T-helper 2 cell treated with Interferon-gamma antibody and Interleukin-4, amounts not matched to agents 5 μg/mL and 100 μg/mL, for 36 hours (primary cell): ENCODE data around the gene UBE2H.

Experiments used
- DNase-seq: peaks from one replicate; pipeline ENCODE4 v3.0.0; 2021; ENCODE audit warnings: low spot score
- H3K27ac Mint-ChIP-seq: one replicate; pipeline ENCODE4 v1.8.0; 2021; ENCODE audit warnings: mild to moderate bottlenecking, mixed read lengths
- H3K27me3 Mint-ChIP-seq: one replicate; pipeline ENCODE4 v1.8.0; 2021; ENCODE audit warnings: low read depth, mixed read lengths
- H3K36me3 Mint-ChIP-seq: one replicate; pipeline ENCODE4 v1.8.0; 2021; ENCODE audit warnings: low read depth, mixed read lengths
- H3K4me1 Mint-ChIP-seq: one replicate; pipeline ENCODE4 v1.8.0; 2021; ENCODE audit warnings: low read depth, mixed read lengths
- H3K4me3 Mint-ChIP-seq: one replicate; pipeline ENCODE4 v1.8.0; 2022; ENCODE audit warnings: mild to moderate bottlenecking, moderate library complexity, mixed read lengths
- H3K9me3 Mint-ChIP-seq: one replicate; pipeline ENCODE4 v1.8.0; 2021; ENCODE audit warnings: mixed read lengths

UBE2H gene

DNA sequence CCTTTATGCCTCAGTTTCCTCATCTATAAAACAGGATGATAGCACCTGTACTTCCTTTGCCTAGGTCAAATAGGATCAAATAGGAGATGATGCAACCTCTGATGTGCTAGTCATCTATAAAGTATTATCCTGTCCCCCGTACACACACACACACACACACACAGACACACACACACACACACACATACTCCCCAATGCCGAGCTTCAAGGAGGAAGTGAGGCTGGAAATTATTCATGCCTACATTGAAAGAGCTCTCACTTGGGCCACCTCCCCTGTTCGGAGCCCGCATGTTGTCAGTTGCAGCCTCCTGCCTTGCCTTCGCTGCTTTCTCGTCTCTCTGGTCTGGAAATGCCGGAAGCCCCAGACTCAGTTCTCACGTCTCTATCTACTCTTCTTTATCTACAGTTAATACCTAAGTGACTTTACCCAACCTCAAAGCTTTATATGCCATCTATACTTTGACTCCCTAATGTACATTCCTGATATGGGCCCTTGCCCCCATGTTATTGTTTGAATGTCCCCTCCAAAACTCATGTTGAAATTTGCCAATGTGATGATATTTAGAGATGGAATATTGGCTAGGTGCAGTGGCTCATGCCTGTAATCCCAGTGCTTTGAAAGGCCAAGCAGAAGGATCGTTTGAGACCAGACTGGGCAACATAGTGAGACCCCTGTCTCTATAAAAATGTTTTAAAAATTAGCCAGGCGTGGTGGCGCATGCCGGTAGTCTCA is 6.9 kb upstream of the UBE2H start:
- Mint-ChIP-seq H3K27me3 (peaks cover 5% of the 10 kb centered on the region), H3K4me3 (no peak overlapping the region), H3K4me1 (no peaks in the 10 kb centered on the region), H3K9me3 (no peaks in the 10 kb centered on the region), H3K27ac (no peak overlapping the region), H3K36me3 (no peaks in the 10 kb centered on the region)
- DNase-seq, result no peak

DNA sequence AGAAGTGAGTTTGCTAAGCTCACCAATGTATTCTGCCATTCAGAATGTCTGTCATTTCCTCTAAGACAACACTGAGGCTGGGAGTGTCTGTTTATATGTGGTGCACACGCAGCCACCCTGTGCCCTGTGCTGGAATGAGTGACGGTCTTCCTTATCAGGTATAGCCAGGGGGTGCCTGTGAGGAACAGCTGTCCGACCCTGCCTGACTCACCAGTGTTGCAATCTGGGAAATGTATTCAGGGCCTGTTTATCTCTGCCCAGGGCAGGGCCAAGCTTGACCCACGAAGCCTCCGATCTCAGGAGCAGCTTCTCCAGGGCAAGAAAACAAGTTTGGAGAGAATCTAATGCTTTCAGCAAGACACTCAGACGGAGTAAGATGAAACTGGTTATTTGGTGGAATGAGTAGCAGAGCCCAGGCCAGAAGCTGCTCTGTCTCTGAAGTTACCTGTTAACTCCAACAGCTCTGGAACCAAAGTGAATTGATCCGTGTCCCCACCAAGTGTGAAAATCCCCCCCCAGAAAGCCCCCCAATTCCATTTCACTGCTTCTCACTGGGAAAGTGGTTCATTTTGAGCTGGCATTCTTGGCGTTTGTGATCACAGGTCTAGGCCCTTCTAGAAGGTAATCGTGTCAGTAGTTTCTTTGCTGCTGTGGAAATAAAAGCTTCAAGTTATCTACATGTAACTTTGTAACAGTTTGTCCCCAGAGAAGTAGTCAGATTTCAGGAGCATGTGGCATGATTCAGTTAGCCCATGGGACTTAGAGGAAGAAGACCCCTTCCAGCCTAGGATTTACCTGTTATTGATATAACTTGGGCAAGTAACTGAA is 6.1 kb upstream of the UBE2H start:
- no peak overlapping the region for H3K27ac Mint-ChIP-seq
- H3K36me3 Mint-ChIP-seq, result no peaks in the 10 kb centered on the region
- no peak for DNase-seq
- H3K4me3 Mint-ChIP-seq, result no peak overlapping the region
- H3K4me1 Mint-ChIP-seq, result no peaks in the 10 kb centered on the region
- H3K27me3 Mint-ChIP-seq, result peaks cover 5% of the 10 kb centered on the region
- no peaks in the 10 kb centered on the region for H3K9me3 Mint-ChIP-seq

DNA sequence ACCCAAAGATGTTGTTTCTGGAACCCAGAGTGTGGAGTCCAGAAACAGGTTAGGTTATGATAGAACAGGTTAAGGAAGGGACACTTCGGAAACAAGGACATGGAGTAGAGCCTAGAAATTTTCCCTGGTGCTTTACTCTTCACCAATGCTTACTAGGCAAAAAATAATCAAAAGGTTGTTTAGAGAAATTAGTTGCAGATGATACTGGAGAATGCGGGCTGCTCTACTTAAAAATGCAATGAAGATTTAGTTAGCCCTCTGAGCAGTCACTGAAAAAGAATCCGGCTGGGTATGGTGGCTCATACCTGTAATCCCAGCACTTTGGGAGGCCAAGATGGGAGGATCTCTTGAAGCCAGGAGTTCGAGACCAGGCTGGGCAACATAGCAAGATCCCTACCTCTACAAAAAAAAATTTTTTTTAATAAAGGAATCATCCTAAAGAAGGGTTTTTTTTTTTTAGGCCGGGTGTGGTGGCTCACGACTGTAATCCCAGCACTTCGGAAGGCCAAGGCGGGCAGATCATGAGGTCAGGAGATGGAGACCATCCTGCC is 3.3 kb upstream of the UBE2H start:
- H3K36me3 Mint-ChIP-seq, result peaks cover 2% of the 10 kb centered on the region
- H3K27ac Mint-ChIP-seq, result no peak overlapping the region
- H3K4me1 Mint-ChIP-seq, result peaks cover 11% of the 10 kb centered on the region
- no peak overlapping the region for H3K4me3 Mint-ChIP-seq
- H3K9me3 Mint-ChIP-seq, result no peaks in the 10 kb centered on the region
- no peak for DNase-seq
- peaks cover 5% of the 10 kb centered on the region for H3K27me3 Mint-ChIP-seq

DNA sequence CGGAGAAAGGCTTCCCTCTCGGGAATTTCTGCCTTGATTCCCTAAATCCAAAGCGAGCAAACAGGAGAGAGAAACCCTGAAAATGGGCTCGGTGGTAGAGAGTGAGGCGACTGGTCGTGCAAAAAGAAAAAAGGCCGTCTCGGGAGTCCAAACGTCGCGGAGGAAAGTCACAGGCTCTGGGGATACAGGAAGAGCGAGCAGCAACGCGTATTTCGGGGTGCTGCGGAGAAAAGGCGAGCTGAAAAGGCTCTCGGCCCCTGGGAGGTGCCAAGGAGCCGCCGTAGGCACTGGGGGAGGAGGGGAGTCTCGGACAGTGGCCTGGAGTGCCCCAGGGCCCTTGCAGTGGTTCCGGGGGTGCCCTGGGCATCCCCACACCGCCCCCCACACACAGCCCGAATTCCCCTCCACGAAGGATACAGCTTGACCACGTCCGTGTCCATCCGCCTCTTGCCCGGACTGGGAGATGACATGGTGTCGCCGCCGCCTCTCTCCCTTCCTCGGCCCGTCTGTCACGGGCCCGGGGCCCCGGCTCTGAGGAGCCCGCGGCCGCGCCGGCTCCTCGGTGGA is 591 bp downstream of the UBE2H start:
- Mint-ChIP-seq H3K36me3 (peaks cover 2% of the 10 kb centered on the region), H3K27ac (no peak overlapping the region), H3K4me1 (peaks cover 11% of the 10 kb centered on the region), H3K27me3 (no peaks in the 10 kb centered on the region), H3K9me3 (no peaks in the 10 kb centered on the region), H3K4me3 (no peak overlapping the region)
- no peak for DNase-seq

DNA sequence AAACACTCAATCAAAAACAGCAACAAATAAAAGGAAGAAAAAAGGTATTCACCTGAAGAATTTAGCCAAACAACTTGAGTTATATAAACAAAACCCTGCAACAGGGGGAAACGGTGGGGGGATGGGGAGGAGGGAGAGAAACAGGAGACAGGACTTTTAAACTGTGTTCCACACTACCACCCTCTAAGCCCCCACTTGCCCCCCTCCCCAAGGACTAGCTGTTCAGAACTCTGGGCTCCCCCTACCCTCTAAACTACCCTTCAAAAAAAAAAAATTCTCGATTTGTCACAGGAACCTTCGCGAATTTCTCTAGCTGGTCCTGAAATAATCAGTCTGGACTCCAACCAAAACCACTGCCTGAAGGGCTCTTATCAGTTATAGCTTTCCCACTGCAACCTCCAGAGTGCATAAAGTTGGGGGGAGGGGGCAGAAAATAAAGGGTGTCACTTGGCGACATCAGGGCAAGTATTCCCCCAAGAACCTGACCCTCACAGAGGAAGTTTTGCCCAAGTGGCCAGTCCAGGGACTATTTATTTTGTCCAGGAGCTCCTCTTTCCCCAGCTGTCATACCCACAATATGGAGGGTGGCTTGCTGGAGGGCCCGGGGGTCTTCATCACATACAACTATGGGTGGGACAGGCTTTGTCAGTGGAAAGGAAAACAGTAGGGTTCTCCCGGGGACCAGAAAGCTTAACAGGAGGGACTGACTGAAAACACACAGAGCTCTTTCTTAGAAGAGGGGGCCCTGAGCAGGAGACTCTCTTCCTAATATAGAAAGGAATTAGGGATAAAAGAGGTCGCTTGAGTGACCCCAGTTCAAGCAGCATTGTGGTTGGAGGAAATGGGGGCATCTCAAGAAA is 1.3 kb downstream of the UBE2H start:
- DNase-seq, result no peak
- Mint-ChIP-seq H3K27ac (no peak overlapping the region), H3K4me1 (peaks cover 15% of the 10 kb centered on the region), H3K27me3 (no peaks in the 10 kb centered on the region), H3K9me3 (no peaks in the 10 kb centered on the region), H3K36me3 (peaks cover 2% of the 10 kb centered on the region), H3K4me3 (no peak overlapping the region)

DNA sequence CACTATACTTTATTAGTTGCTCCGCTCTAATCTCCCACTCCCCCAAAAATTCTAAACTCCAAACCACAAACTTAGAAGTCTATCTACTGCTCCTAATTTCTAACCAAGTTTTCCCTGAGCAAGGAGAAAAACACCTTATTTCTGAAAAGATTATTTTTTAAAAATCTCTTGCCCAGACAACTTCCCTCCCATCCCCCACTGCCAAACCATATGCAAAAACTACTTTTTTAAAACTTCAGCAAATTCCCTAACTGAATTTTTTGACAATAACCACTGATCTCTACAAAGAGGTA is 1.9 kb downstream of the UBE2H start:
- Mint-ChIP-seq H3K4me3 (no peak overlapping the region), H3K9me3 (no peaks in the 10 kb centered on the region), H3K27me3 (no peaks in the 10 kb centered on the region), H3K36me3 (peaks cover 2% of the 10 kb centered on the region), H3K4me1 (peaks cover 15% of the 10 kb centered on the region), H3K27ac (no peak overlapping the region)
- DNase-seq, result no peak

DNA sequence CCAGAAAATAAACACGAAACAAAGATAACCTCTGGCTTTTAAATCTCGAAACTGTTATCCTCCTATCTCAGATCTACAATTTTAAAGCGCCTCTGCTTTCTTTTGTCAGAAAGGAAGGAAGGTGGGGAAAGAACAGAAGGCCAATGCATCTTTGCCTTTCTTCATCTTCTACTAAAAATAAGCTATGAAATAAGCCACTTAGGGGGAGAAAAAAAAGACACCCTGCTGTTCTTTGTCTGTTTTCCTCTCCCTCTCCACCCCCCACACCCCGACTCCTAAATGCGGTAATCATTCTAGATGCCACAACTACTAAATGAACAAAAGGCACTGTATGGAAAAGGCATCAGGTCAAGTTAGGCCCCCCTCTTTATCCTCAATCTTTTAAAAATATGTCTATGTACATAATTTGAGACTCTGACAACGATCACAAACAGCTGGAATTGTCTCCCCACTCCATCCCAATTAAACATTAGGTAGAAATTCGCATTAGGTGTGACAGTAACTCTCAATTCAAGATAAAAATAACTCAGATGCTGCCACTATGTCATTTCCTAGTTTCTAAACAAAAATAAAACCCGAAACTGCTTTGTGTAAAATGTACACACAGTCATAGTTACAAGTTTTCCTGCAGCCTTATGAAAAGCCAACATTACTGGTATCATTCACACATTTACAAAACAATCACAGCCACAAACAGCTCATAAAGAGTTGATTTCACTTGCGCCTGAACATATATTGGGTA is 2.4 kb downstream of the UBE2H start:
- no peak overlapping the region for H3K27ac Mint-ChIP-seq
- no peaks in the 10 kb centered on the region for H3K27me3 Mint-ChIP-seq
- no peak for DNase-seq
- H3K4me1 Mint-ChIP-seq, result peaks cover 15% of the 10 kb centered on the region
- H3K4me3 Mint-ChIP-seq, result no peak overlapping the region
- peaks cover 2% of the 10 kb centered on the region for H3K36me3 Mint-ChIP-seq
- no peaks in the 10 kb centered on the region for H3K9me3 Mint-ChIP-seq

DNA sequence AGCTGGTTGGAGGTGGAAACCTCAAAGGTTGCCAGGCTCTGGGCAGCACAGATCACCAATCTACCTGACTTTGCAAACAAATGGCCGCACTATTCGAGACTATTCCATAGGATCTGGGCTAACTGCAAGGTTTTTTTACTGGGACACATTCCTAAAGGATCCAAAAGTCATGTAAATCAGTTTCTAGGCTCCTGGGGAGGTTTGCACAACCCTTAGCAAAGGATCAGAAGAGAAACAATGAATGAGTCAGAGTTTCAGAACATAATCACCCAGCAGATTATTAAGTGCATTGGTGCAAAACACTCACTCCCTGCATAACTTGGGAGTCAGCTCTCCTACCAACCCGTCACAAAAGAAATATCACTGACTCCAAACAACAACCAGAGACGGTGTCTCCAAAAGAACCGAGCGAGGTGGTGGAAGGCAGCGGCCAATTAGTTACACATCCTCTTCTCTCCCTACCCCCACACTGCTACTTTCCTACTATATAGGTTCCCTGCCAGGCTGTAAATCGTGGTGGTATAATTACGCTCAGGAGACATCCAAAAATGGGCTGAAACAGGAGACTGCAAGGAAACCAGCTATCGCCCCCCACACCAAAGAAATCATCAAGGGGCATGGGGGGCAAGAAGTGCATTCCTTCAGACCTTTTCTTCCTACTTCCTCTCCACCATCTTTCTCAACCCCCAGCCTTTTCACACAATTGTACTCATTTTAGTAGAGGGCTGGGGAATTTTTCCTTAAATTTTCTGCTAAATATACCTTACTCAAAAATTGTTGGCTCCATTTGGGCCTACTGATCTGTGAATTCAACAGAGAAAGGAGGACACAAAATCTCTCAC is 3.2 kb downstream of the UBE2H start:
- Mint-ChIP-seq H3K9me3 (no peaks in the 10 kb centered on the region), H3K27me3 (no peaks in the 10 kb centered on the region), H3K36me3 (peaks cover 2% of the 10 kb centered on the region), H3K4me1 (peaks cover 15% of the 10 kb centered on the region), H3K27ac (no peak overlapping the region), H3K4me3 (no peak overlapping the region)
- DNase-seq, result peak; percentile 34

DNA sequence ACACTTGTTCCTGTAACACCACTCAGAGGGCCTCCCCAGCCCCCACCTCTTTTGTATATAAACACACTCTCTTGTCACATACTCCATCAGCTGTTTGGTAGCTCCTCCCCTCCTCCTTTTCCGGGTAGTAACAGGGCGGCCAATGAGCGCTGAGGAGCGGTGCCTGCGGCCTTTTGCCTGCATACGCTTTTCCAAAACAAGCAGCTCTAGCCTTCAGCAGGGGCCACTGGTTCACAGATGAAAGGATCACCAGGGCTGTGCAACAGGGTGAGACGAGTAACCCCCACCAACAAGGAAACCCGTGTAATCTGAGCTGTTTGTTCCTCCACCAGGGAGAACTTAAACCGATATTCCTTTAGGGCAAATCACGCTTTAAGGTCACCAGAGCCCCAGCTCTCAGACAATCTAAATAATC is 3.9 kb downstream of the UBE2H start:
- Mint-ChIP-seq H3K4me3 (no peak overlapping the region), H3K4me1 (peaks cover 15% of the 10 kb centered on the region), H3K27me3 (no peaks in the 10 kb centered on the region), H3K36me3 (peaks cover 2% of the 10 kb centered on the region), H3K27ac (no peak overlapping the region), H3K9me3 (no peaks in the 10 kb centered on the region)
- peak; percentile 85 for DNase-seq

DNA sequence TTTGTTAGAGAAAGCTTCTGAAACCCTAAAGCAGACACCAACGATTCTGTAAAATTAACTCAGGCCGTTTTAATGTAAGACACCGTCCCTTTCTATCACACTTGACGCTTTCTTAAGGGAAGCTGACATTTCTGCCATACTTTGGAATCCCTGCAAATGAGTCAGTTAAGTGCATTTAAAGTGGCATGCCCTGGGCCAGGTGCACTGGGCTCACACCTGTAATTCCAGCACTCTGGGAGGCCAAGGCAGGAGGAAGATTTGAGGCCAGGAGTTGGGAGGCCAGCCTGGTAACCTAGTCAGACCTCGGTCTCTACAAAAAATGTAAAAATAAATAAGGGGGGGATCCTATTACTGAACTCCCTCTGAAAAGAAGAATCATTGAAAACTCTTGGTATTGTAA is 4.4 kb downstream of the UBE2H start:
- Mint-ChIP-seq H3K27ac (no peak overlapping the region), H3K9me3 (no peaks in the 10 kb centered on the region), H3K36me3 (peaks cover 4% of the 10 kb centered on the region), H3K27me3 (no peaks in the 10 kb centered on the region), H3K4me3 (no peak overlapping the region), H3K4me1 (peaks cover 15% of the 10 kb centered on the region)
- DNase-seq, result no peak

DNA sequence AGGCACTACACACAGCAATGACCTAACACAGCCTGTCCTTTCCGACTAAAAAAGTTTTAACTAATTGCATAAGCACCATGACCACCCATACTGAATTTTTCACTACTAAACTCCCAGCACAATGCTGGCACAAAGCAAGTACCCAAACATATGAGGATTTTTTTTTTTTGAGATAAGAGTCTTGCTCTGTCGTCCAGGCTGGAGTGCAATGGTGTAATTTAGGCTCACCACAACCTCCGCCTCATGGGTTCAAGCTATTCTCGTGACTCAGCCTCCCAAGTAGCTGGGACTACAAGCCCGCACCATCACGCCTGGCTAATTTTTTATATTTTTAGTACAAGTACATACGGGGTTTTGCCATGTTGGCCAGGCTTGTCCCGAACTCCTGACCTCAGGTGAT is 5.1 kb downstream of the UBE2H start:
- Mint-ChIP-seq H3K36me3 (peaks cover 4% of the 10 kb centered on the region), H3K4me1 (peaks cover 11% of the 10 kb centered on the region), H3K27ac (peak overlapping the region; percentile 31)

DNA sequence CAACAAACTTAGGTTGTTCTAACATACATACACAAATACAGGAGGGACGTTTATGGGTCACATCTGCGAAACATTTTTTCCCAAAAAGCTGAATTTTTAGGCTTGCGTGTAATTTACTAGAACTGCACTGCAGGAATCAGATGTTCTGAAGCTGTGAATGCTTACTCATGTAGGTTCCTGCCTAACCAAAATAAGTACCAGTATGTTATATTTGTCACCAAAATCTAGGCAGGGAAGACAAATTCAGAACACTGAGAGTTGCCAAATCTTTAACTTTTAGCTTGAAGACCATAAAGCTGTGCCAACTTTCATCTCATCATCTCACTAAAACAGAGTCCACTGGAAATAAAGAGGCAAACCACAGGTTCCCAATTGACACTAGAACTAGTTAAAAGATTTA is 5.7 kb downstream of the UBE2H start:
- Mint-ChIP-seq H3K27ac (no peak overlapping the region), H3K4me1 (peaks cover 10% of the 10 kb centered on the region), H3K27me3 (no peaks in the 10 kb centered on the region), H3K36me3 (peaks cover 3% of the 10 kb centered on the region), H3K9me3 (no peaks in the 10 kb centered on the region), H3K4me3 (no peak overlapping the region)
- no peak for DNase-seq

More for the DNA sequence above, 5.1 kb downstream of the UBE2H start:
- no peak for DNase-seq
- no peaks in the 10 kb centered on the region for H3K9me3 Mint-ChIP-seq
- no peaks in the 10 kb centered on the region for H3K27me3 Mint-ChIP-seq
- H3K4me3 Mint-ChIP-seq, result no peak overlapping the region
